T-helper 17 cell (primary cell): ENCODE measurements around the gene ANKRD13C. TPM values are rescaled to one million over a fixed set of nuclear protein-coding genes. Genes with fewer than 3 reads are reported as not detected.
"Not testable (repeated sequence)": the region's sequence is repeated elsewhere in the genome, so short reads cannot be mapped to it uniquely, and the experiment has no call there.

ENCODE experiments used
- ATAC-seq: fragments of 150-1000 bp; cut with Tn5 transposase; 2 replicates; pipeline ENCODE4 v1.10.0; 2021; ENCODE audit warnings: mild to moderate bottlenecking, moderate library complexity
- DNase-seq, 3 donors: peaks; one replicate each; pipeline versions ENCODE4 v3.0.0 to v3.0.0-alpha.2; 2020 to 2021
- H3K9me3 ChIP-seq: one replicate; pipeline ENCODE4 v1.7.0; 2013; ENCODE audit warnings: low read length, mild to moderate bottlenecking; ENCODE audit not compliant: control insufficient read depth, poor library complexity, severe bottlenecking
- H3K27ac Mint-ChIP-seq: one replicate; pipeline ENCODE4 v1.8.0; 2022; ENCODE audit warnings: mild to moderate bottlenecking, moderate library complexity, mixed read lengths
- H3K27me3 Mint-ChIP-seq: one replicate; pipeline ENCODE4 v1.8.0; 2022; ENCODE audit warnings: mixed read lengths
- H3K36me3 Mint-ChIP-seq: one replicate; pipeline ENCODE4 v1.8.0; 2022; ENCODE audit warnings: low read depth, mixed read lengths
- H3K4me1 Mint-ChIP-seq: one replicate; pipeline ENCODE4 v1.8.0; 2022; ENCODE audit warnings: mild to moderate bottlenecking, mixed read lengths
- H3K4me3 Mint-ChIP-seq: one replicate; pipeline ENCODE4 v1.8.0; 2022; ENCODE audit warnings: mild to moderate bottlenecking, moderate library complexity, mixed read lengths
- total RNA-seq, 4 donors: library from RNA in 2 of 4; stranded (reverse) in 2 of 4; gene quantifications; one replicate each; pipeline ENCODE4 v1.2.3 and lab custom pipeline; 2022 to 2026

Gene ANKRD13C
- total RNA-seq, 2 donors from 2014 or later: 27.2 to 30.6 TPM

- no peaks in the 10 kb centered on the region for H3K27me3 Mint-ChIP-seq
- peak overlapping the region; percentile 92 for H3K27ac Mint-ChIP-seq
- DNase-seq (no peak), ATAC-seq (no peak)
- H3K4me1 Mint-ChIP-seq: peaks cover 35% of the 10 kb centered on the region
- no peaks in the 10 kb centered on the region for H3K36me3 Mint-ChIP-seq
- peak overlapping the region; percentile 91 for H3K4me3 Mint-ChIP-seq
- H3K9me3 ChIP-seq: no peaks in the 10 kb centered on the region
Observed at GRCh38 chr1:70353044-70353443, 1.5 kb downstream of the ANKRD13C start.

- not testable (repeated sequence) for H3K27me3 Mint-ChIP-seq, DNase-seq, H3K9me3 ChIP-seq, ATAC-seq, H3K36me3 Mint-ChIP-seq, H3K27ac Mint-ChIP-seq, H3K4me3 Mint-ChIP-seq
- H3K4me1 Mint-ChIP-seq: peaks cover 43% of the 10 kb centered on the region
Observed at GRCh38 chr1:70349799-70350198, 4.7 kb downstream of the ANKRD13C start.

- Mint-ChIP-seq H3K4me3 (no peak overlapping the region), H3K27me3 (no peaks in the 10 kb centered on the region), H3K4me1 (peaks cover 36% of the 10 kb centered on the region), H3K27ac (peak overlapping the region; percentile 32), H3K36me3 (no peaks in the 10 kb centered on the region)
- DNase-seq: no peak
- no peaks in the 10 kb centered on the region for H3K9me3 ChIP-seq
- no peak for ATAC-seq
Observed at GRCh38 chr1:70348399-70349165, 5.9 kb downstream of the ANKRD13C start.

- H3K27me3 Mint-ChIP-seq, H3K9me3 ChIP-seq, H3K4me3 Mint-ChIP-seq, ATAC-seq, DNase-seq, H3K36me3 Mint-ChIP-seq, H3K4me1 Mint-ChIP-seq: not testable (repeated sequence)
- H3K27ac Mint-ChIP-seq: peak overlapping the region; percentile 41
Observed at GRCh38 chr1:70339644-70340043, 14.9 kb downstream of the ANKRD13C start.

- H3K4me1 Mint-ChIP-seq: peaks cover 6% of the 10 kb centered on the region
- no peak overlapping the region for H3K27ac Mint-ChIP-seq
- ATAC-seq (no peak), DNase-seq (no peak)
- no peak overlapping the region for H3K4me3 Mint-ChIP-seq
- H3K36me3 Mint-ChIP-seq: no peaks in the 10 kb centered on the region
- no peaks in the 10 kb centered on the region for H3K9me3 ChIP-seq
- no peaks in the 10 kb centered on the region for H3K27me3 Mint-ChIP-seq
Observed at GRCh38 chr1:70336050-70336449, 18.5 kb downstream of the ANKRD13C start.

GRCh38 chr1:70334436-70334835, 20.1 kb downstream of the ANKRD13C start:
- Mint-ChIP-seq H3K36me3 (no peaks in the 10 kb centered on the region), H3K4me3 (no peak overlapping the region), H3K27me3 (no peaks in the 10 kb centered on the region), H3K27ac (no peak overlapping the region), H3K4me1 (peaks cover 10% of the 10 kb centered on the region)
- DNase-seq (no peak), ATAC-seq (no peak)
- no peaks in the 10 kb centered on the region for H3K9me3 ChIP-seq

GRCh38 chr1:70333245-70333644, 21.3 kb downstream of the ANKRD13C start:
- Mint-ChIP-seq H3K4me3 (no peak overlapping the region), H3K4me1 (peaks cover 10% of the 10 kb centered on the region), H3K27ac (peak overlapping the region; percentile 37), H3K36me3 (no peaks in the 10 kb centered on the region), H3K27me3 (no peaks in the 10 kb centered on the region)
- no peaks in the 10 kb centered on the region for H3K9me3 ChIP-seq
- DNase-seq (no peak), ATAC-seq (no peak)

- no peak overlapping the region for H3K27ac Mint-ChIP-seq
- DNase-seq: no peak
- H3K4me3 Mint-ChIP-seq: no peak overlapping the region
- H3K4me1 Mint-ChIP-seq: peaks cover 17% of the 10 kb centered on the region
- no peaks in the 10 kb centered on the region for H3K27me3 Mint-ChIP-seq
- no peak for ATAC-seq
- H3K36me3 Mint-ChIP-seq: no peaks in the 10 kb centered on the region
- H3K9me3 ChIP-seq: no peaks in the 10 kb centered on the region
Observed at GRCh38 chr1:70331962-70332361, 22.6 kb downstream of the ANKRD13C start.

- H3K9me3 ChIP-seq: no peaks in the 10 kb centered on the region
- peaks cover 17% of the 10 kb centered on the region for H3K4me1 Mint-ChIP-seq
- H3K36me3 Mint-ChIP-seq: no peaks in the 10 kb centered on the region
- no peaks in the 10 kb centered on the region for H3K27me3 Mint-ChIP-seq
- ATAC-seq (no peak), DNase-seq (no peak)
- H3K27ac Mint-ChIP-seq: no peak overlapping the region
- H3K4me3 Mint-ChIP-seq: no peak overlapping the region
Observed at GRCh38 chr1:70327306-70328076, 27.0 kb downstream of the ANKRD13C start.

- no peaks in the 10 kb centered on the region for H3K9me3 ChIP-seq
- Mint-ChIP-seq H3K36me3 (peaks cover under 1% of the 10 kb centered on the region), H3K4me3 (no peak overlapping the region), H3K27ac (no peak overlapping the region), H3K4me1 (peaks cover 17% of the 10 kb centered on the region), H3K27me3 (no peaks in the 10 kb centered on the region)
- no peak for ATAC-seq
- DNase-seq: no peak
Observed at GRCh38 chr1:70324683-70325082, 29.8 kb downstream of the ANKRD13C start.

- Mint-ChIP-seq H3K4me1 (peaks cover 20% of the 10 kb centered on the region), H3K4me3 (no peak overlapping the region), H3K27me3 (no peaks in the 10 kb centered on the region), H3K36me3 (peaks cover 2% of the 10 kb centered on the region), H3K27ac (no peak overlapping the region)
- ATAC-seq (no peak), DNase-seq (no peak)
- H3K9me3 ChIP-seq: no peaks in the 10 kb centered on the region
Observed at GRCh38 chr1:70319750-70320149, 34.8 kb downstream of the ANKRD13C start.

GRCh38 chr1:70318191-70318590, 36.3 kb downstream of the ANKRD13C start:
- no peaks in the 10 kb centered on the region for H3K9me3 ChIP-seq
- Mint-ChIP-seq H3K36me3 (peaks cover 2% of the 10 kb centered on the region), H3K4me3 (no peak overlapping the region), H3K27ac (no peak overlapping the region), H3K4me1 (peaks cover 20% of the 10 kb centered on the region), H3K27me3 (no peaks in the 10 kb centered on the region)
- no peak for ATAC-seq
- no peak for DNase-seq

GRCh38 chr1:70317087-70317486, 37.4 kb downstream of the ANKRD13C start:
- Mint-ChIP-seq H3K4me1 (peaks cover 20% of the 10 kb centered on the region), H3K4me3 (no peak overlapping the region), H3K36me3 (peaks cover 2% of the 10 kb centered on the region), H3K27me3 (no peaks in the 10 kb centered on the region), H3K27ac (no peak overlapping the region)
- H3K9me3 ChIP-seq: no peaks in the 10 kb centered on the region
- ATAC-seq (no peak), DNase-seq (no peak)
